ENCODE measurements around the gene TWSG1. TPM values are rescaled to one million over a fixed set of nuclear protein-coding genes. Genes with fewer than 3 reads are reported as not detected.

Gene TWSG1
- total and polyA plus RNA-seq, 10 donors, result 6.2 to 28.5 (median 17.3) TPM

GRCh38 chr18:9348766-9349165 is 14.2 kb downstream of the TWSG1 start:
- no peak overlapping the region for H3K27ac ChIP-seq
- no peak for DNase-seq
- intact Hi-C loops (cut with DNase I; ENCODE audit: low total_unique reads), result no loop called here
- no peaks in the 10 kb centered on the region for H3K27me3 ChIP-seq (replicated peaks in 1 of 7)
- H3K9me3 ChIP-seq, result peaks cover 0 to 4% (median 3%) of the 10 kb centered on the region in 8 donors
- no peak overlapping the region for H3K4me3 ChIP-seq
- peaks cover 0 to 4% (median 0%) of the 10 kb centered on the region in 6 donors for H3K4me1 ChIP-seq
- TF ChIP-seq CTCF (IDR thresholded peaks at IDR 0.05 in 8 of 11, conservative IDR thresholded peaks at IDR 0.05 in 3 of 11) (no peak), POLR2A (IDR thresholded peaks at IDR 0.05) (no peak), POLR2AphosphoS5 (IDR thresholded peaks at IDR 0.05) (no peak)
- H3K36me3 ChIP-seq, result peaks cover 0 to 9% (median 0%) of the 10 kb centered on the region in 6 donors

- Histone ChIP-seq H3K4me1 (peaks cover 0 to 4% (median 0%) of the 10 kb centered on the region in 6 donors), H3K27me3 (replicated peaks in 1 of 7) (no peaks in the 10 kb centered on the region), H3K27ac (no peak overlapping the region), H3K4me3 (no peak overlapping the region), H3K36me3 (no peaks in the 10 kb centered on the region), H3K9me3 (no peaks in the 10 kb centered on the region)
- TF ChIP-seq POLR2AphosphoS5 (IDR thresholded peaks at IDR 0.05) (no peak), CTCF (IDR thresholded peaks at IDR 0.05 in 8 of 11, conservative IDR thresholded peaks at IDR 0.05 in 3 of 11) (no peak), POLR2A (IDR thresholded peaks at IDR 0.05) (no peak)
- intact Hi-C loops (cut with DNase I; ENCODE audit: low total_unique reads), result no loop called here
- 68 to 91% (median 72%) methylated on average over 2 of the region's 2 CpGs for WGBS, 5 donors
- DNase-seq, result no peak
These were observed 19.0 kb downstream of the TWSG1 start for GRCh38 chr18:9353596-9353995.

GRCh38 chr18:9354256-9354655 is 19.7 kb downstream of the TWSG1 start:
- H3K27ac ChIP-seq, result no peak overlapping the region
- intact Hi-C loops (cut with DNase I; ENCODE audit: low total_unique reads), result no loop called here
- TF ChIP-seq CTCF (IDR thresholded peaks at IDR 0.05 in 8 of 11, conservative IDR thresholded peaks at IDR 0.05 in 3 of 11), result no peak
- peaks cover 0 to 4% (median 0%) of the 10 kb centered on the region in 6 donors for H3K4me1 ChIP-seq
- H3K9me3 ChIP-seq, result no peaks in the 10 kb centered on the region
- no peak overlapping the region for H3K4me3 ChIP-seq
- H3K36me3 ChIP-seq, result no peaks in the 10 kb centered on the region
- DNase-seq, result no peak
- no peaks in the 10 kb centered on the region for H3K27me3 ChIP-seq (replicated peaks in 1 of 7)
- 69 to 76% (median 71%) methylated on average over 1 of the region's 1 CpG for WGBS, 5 donors

- TF ChIP-seq POLR2A (IDR thresholded peaks at IDR 0.05) (no peak), CTCF (IDR thresholded peaks at IDR 0.05 in 8 of 11, conservative IDR thresholded peaks at IDR 0.05 in 3 of 11) (no peak), POLR2AphosphoS5 (IDR thresholded peaks at IDR 0.05) (no peak)
- intact Hi-C loops (cut with DNase I; ENCODE audit: low total_unique reads), result no loop called here
- no peak overlapping the region for H3K4me3 ChIP-seq
- 89 to 100% (median 93%) methylated on average over 2 of the region's 2 CpGs for WGBS, 5 donors
- peaks cover 0 to 9% (median 2%) of the 10 kb centered on the region in 6 donors for H3K36me3 ChIP-seq
- H3K27me3 ChIP-seq (replicated peaks in 1 of 7), result no peaks in the 10 kb centered on the region
- peaks cover 0 to 4% (median 0%) of the 10 kb centered on the region in 6 donors for H3K4me1 ChIP-seq
- H3K27ac ChIP-seq, result no peak overlapping the region
- no peaks in the 10 kb centered on the region for H3K9me3 ChIP-seq
- no peak for DNase-seq
These were observed 22.4 kb downstream of the TWSG1 start for GRCh38 chr18:9356976-9357375.
